Keratinocyte (primary cell): Measurements from ENCODE around the gene DIAPH3.

ENCODE experiments used
- CTCF ChIP-seq, 3 experiments: IDR thresholded peaks in 1 of 3; conservative IDR thresholded peaks in 1 of 3; optimal IDR thresholded peaks in 1 of 3; 2 replicates in 2 of 3; 3 replicates in 1 of 3; pipeline versions ENCODE3 to v1.5.1; 2011; ENCODE audit warnings: low read length in 3 of 3, mild to moderate bottlenecking in 3 of 3, moderate library complexity in 2 of 3, control low read depth in 1 of 3, inconsistent platforms in 1 of 3; ENCODE audit not compliant: insufficient read depth in 2 of 3; ENCODE audit errors: extremely low read depth in 1 of 3
- EZH2 ChIP-seq: IDR thresholded peaks from one replicate; pipeline ENCODE4 v1.6.1; 2012; ENCODE audit warnings: inconsistent platforms, mild to moderate bottlenecking, low read length, moderate library complexity

- TF ChIP-seq CTCF (optimal IDR thresholded peaks at IDR 0.05 in 1 of 3, IDR thresholded peaks at IDR 0.05 in 1 of 3, conservative IDR thresholded peaks at IDR 0.05 in 1 of 3; ENCODE audit: extremely low read depth in 1 of 3, insufficient read depth in 2 of 3, low read length in 3 of 3) = no peak
- TF ChIP-seq EZH2 = no peak
These were observed 248.5 kb downstream of the DIAPH3 start for GRCh38 chr13:59915252-59915651.
